Measurements from ENCODE around the gene CCDC12. TPM values are rescaled to one million over a fixed set of nuclear protein-coding genes. Genes with fewer than 3 reads are reported as not detected.

CCDC12 gene
- total and polyA plus RNA-seq, 2 donors (not counting 1 experiment from before 2014, with no cell fraction given): 84.0 to 97.3 TPM

DNA sequence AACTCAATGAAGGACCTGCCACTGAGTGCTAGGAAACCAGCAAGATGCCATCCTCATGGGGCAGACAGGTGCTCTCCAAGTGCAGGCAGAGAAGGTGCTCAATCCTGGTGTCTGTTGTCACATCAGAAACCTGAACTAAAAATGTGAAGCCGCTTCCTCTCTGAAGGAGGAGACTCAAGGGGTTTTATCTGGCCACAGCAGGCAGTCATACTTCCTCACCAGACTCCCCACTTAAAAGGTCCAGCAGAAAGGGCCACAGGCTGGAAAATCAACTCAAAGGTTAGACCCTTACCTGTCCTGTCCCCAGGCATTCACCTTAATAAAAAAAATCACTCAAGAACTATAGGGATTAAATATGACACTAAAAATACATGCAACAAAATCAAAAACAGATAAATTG is 4.8 kb downstream of the CCDC12 start:
- Histone ChIP-seq H3K9ac (ENCODE audit: low read length) (peak overlapping the region; percentile 36), H2AFZ (ENCODE audit: insufficient read depth, low read depth, low read length, poor library complexity, severe bottlenecking) (no peak overlapping the region), H3K4me3 (ENCODE audit: control extremely low read depth in 1 of 5, extremely low read depth in 1 of 5, insufficient read depth in 1 of 5, low read depth in 2 of 5, low read length in 4 of 5) (peak overlapping the region in 3 of 5 experiments; percentile 0 to 28 (median 9)), H4K20me1 (ENCODE audit: control insufficient read depth, insufficient read depth, low read length, poor library complexity, severe bottlenecking) (peaks cover 95% of the 10 kb centered on the region), H3K79me2 (ENCODE audit: control insufficient read depth, insufficient read depth, low read length) (peaks cover 97% of the 10 kb centered on the region), H3K9me3 (ENCODE audit: control extremely low read depth in 1 of 3, control insufficient read depth in 2 of 3, insufficient read depth in 1 of 3, low read length in 2 of 3) (no peaks in the 10 kb centered on the region), H3K4me2 (replicated peaks; ENCODE audit: low read depth, low read length, poor library complexity, severe bottlenecking) (peak overlapping the region; percentile 72), H3K27me3 (replicated peaks in 1 of 4; ENCODE audit: control extremely low read depth in 1 of 4, control insufficient read depth in 3 of 4, insufficient read depth in 4 of 4, low read length in 3 of 4) (no peaks in the 10 kb centered on the region), H3K36me3 (replicated peaks in 1 of 2; ENCODE audit: control extremely low read depth in 1 of 2, control insufficient read depth in 1 of 2, extremely low read depth in 1 of 2, insufficient read depth in 2 of 2, low read length in 1 of 2) (peaks cover 0 to 16% of the 10 kb centered on the region in 2 experiments), H3K27ac (ENCODE audit: low read length in 2 of 2) (peak overlapping the region in 1 of 2 donors; percentile 77), H3K4me1 (ENCODE audit: control insufficient read depth in 2 of 2, insufficient read depth in 2 of 2, low read length in 2 of 2) (peaks cover 84 to 94% of the 10 kb centered on the region in 2 donors)
- Mint-ChIP-seq H3K4me1 (peaks cover 82% of the 10 kb centered on the region), H3K27me3 (no peaks in the 10 kb centered on the region), H3K9me3 (ENCODE audit: insufficient read depth) (no peaks in the 10 kb centered on the region), H3K4me3 (peak overlapping the region; percentile 80), H3K27ac (peak overlapping the region; percentile 90)
- WGBS (ENCODE audit: insufficient coverage): no CpG with 5 or more reads among the region's 1 CpG
- DNase-seq: no peak
- ChIA-PET POLR2A (no interaction called here), CTCF (no interaction called here)
- TF ChIP-seq EZH2 (IDR thresholded peaks at IDR 0.05; ENCODE audit: borderline replicate concordance, insufficient read depth, low read depth, low read length, poor library complexity, severe bottlenecking): no peak
- TF ChIP-seq, protein P1, sequence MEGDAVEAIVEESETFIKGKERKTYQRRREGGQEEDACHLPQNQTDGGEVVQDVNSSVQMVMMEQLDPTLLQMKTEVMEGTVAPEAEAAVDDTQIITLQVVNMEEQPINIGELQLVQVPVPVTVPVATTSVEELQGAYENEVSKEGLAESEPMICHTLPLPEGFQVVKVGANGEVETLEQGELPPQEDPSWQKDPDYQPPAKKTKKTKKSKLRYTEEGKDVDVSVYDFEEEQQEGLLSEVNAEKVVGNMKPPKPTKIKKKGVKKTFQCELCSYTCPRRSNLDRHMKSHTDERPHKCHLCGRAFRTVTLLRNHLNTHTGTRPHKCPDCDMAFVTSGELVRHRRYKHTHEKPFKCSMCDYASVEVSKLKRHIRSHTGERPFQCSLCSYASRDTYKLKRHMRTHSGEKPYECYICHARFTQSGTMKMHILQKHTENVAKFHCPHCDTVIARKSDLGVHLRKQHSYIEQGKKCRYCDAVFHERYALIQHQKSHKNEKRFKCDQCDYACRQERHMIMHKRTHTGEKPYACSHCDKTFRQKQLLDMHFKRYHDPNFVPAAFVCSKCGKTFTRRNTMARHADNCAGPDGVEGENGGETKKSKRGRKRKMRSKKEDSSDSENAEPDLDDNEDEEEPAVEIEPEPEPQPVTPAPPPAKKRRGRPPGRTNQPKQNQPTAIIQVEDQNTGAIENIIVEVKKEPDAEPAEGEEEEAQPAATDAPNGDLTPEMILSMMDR (IDR thresholded peaks at IDR 0.05): no peak
- ATAC-seq (ENCODE audit: low read depth): no peak
- intact Hi-C loops (cut with micrococcal nuclease): no loop called here

DNA sequence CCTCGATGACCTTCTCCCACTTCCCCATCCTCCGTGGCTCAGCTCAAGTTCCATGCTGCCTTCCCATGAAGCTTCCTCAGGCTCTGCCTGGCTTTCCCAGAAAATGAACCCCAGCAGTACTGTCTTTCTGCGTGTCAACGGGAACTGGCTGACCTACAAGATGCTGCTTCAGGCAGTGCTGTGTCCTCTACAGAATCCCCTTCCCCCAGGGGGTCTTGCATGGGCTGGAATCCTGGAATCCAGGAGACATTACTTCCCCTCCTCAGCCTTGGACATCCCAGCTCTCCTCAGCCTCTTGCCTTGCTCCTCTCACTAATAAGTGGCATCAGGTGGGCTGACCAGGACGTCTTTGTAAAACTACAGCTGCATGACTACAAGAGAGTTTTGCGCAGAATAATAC is 5.4 kb downstream of the CCDC12 start:
- no peaks in the 10 kb centered on the region for H3K9me3 ChIP-seq (ENCODE audit: control extremely low read depth in 1 of 3, control insufficient read depth in 2 of 3, insufficient read depth in 1 of 3, low read length in 2 of 3)
- H4K20me1 ChIP-seq (ENCODE audit: control insufficient read depth, insufficient read depth, low read length, poor library complexity, severe bottlenecking): peaks cover 99% of the 10 kb centered on the region
- CTCF ChIA-PET: no interaction called here
- H3K27me3 ChIP-seq (replicated peaks in 1 of 4; ENCODE audit: control extremely low read depth in 1 of 4, control insufficient read depth in 3 of 4, insufficient read depth in 4 of 4, low read length in 3 of 4): no peaks in the 10 kb centered on the region
- intact Hi-C loops (cut with micrococcal nuclease): no loop called here
- H3K4me1 ChIP-seq (ENCODE audit: control insufficient read depth in 2 of 2, insufficient read depth in 2 of 2, low read length in 2 of 2): peaks cover 90 to 99% of the 10 kb centered on the region in 2 donors
- H3K4me2 ChIP-seq (replicated peaks; ENCODE audit: low read depth, low read length, poor library complexity, severe bottlenecking): peak overlapping the region; percentile 72
- POLR2A ChIA-PET: no interaction called here
- peak overlapping the region; percentile 90 for H3K27ac Mint-ChIP-seq
- H3K4me3 Mint-ChIP-seq: peak overlapping the region; percentile 80
- peaks cover 82% of the 10 kb centered on the region for H3K4me1 Mint-ChIP-seq
- H3K36me3 ChIP-seq (replicated peaks in 1 of 2; ENCODE audit: control extremely low read depth in 1 of 2, control insufficient read depth in 1 of 2, extremely low read depth in 1 of 2, insufficient read depth in 2 of 2, low read length in 1 of 2): peaks cover 0 to 16% of the 10 kb centered on the region in 2 experiments
- peak overlapping the region in 3 of 5 experiments; percentile 0 to 28 (median 9) for H3K4me3 ChIP-seq (ENCODE audit: control extremely low read depth in 1 of 5, extremely low read depth in 1 of 5, insufficient read depth in 1 of 5, low read depth in 2 of 5, low read length in 4 of 5)
- H3K79me2 ChIP-seq (ENCODE audit: control insufficient read depth, insufficient read depth, low read length): peaks cover 99% of the 10 kb centered on the region
- H3K9ac ChIP-seq (ENCODE audit: low read length): peak overlapping the region; percentile 36
- no peaks in the 10 kb centered on the region for H3K9me3 Mint-ChIP-seq (ENCODE audit: insufficient read depth)
- H2AFZ ChIP-seq (ENCODE audit: insufficient read depth, low read depth, low read length, poor library complexity, severe bottlenecking): no peak overlapping the region
- H3K27ac ChIP-seq (ENCODE audit: low read length in 2 of 2): peak overlapping the region in 1 of 2 donors; percentile 77
- DNase-seq: no peak
- ATAC-seq (ENCODE audit: low read depth): no peak
- TF ChIP-seq EZH2 (IDR thresholded peaks at IDR 0.05; ENCODE audit: borderline replicate concordance, insufficient read depth, low read depth, low read length, poor library complexity, severe bottlenecking): no peak
- TF ChIP-seq, protein P1 (IDR thresholded peaks at IDR 0.05): no peak
- no peaks in the 10 kb centered on the region for H3K27me3 Mint-ChIP-seq
- 47% methylated on average over 5 of the region's 6 CpGs for WGBS (ENCODE audit: insufficient coverage)

Measured in B cell (primary cell).